ENCODE results near the gene PDE3B.

DNA sequence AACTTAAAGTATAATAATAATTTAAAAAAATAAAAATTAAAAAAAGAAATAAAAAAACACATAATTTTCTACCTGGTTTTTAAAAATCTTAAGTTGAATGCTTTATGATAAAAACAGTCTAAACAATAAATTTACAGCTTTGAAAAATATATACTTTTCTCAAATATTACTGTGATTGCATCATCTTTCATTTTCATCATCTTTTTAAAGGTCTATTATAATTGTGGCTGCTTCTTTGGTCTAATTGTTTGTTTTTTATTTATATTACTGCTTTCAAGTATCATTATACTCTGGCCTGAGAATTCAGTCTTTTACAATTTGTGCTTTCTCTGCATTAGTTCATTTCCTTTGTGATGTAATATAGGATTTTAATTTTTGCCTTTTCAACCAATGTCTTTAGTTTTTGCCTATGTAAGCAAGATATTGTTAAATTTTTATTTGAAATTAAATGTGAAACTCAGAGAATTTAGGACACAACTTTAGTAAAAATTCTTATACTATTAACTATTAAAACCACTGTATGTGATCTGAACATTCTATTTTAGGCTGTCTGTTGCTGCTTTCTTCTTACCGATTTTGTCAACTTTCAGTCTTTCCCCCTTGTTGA, 241.2 kb downstream of the PDE3B start:
- no peak for TF ChIP-seq JUND (IDR thresholded peaks at IDR 0.05; ENCODE audit: low read length)
- no peak for TF ChIP-seq MAX (IDR thresholded peaks at IDR 0.05)
- no peak for TF ChIP-seq BACH1 (IDR thresholded peaks at IDR 0.05; ENCODE audit: low read length)
- TF ChIP-seq RFX5 (IDR thresholded peaks at IDR 0.05; ENCODE audit: borderline replicate concordance, low read depth, low read length): no peak
- no peak for TF ChIP-seq RAD21 (IDR thresholded peaks at IDR 0.05 in 1 of 2, conservative IDR thresholded peaks at IDR 0.05 in 1 of 2; ENCODE audit: low read depth in 2 of 2, low read length in 2 of 2)
- TF ChIP-seq GABPA (IDR thresholded peaks at IDR 0.05; ENCODE audit: borderline replicate concordance, insufficient read depth, low read length): no peak
- no peak for TF ChIP-seq TAF1 (IDR thresholded peaks at IDR 0.05; ENCODE audit: low read depth, low read length)
- TF ChIP-seq, protein P1, sequence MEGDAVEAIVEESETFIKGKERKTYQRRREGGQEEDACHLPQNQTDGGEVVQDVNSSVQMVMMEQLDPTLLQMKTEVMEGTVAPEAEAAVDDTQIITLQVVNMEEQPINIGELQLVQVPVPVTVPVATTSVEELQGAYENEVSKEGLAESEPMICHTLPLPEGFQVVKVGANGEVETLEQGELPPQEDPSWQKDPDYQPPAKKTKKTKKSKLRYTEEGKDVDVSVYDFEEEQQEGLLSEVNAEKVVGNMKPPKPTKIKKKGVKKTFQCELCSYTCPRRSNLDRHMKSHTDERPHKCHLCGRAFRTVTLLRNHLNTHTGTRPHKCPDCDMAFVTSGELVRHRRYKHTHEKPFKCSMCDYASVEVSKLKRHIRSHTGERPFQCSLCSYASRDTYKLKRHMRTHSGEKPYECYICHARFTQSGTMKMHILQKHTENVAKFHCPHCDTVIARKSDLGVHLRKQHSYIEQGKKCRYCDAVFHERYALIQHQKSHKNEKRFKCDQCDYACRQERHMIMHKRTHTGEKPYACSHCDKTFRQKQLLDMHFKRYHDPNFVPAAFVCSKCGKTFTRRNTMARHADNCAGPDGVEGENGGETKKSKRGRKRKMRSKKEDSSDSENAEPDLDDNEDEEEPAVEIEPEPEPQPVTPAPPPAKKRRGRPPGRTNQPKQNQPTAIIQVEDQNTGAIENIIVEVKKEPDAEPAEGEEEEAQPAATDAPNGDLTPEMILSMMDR (IDR thresholded peaks at IDR 0.05; ENCODE audit: control extremely low read depth in 1 of 3, insufficient read depth in 1 of 3, low read depth in 1 of 3, low read length in 3 of 3): no peak

All from H1 (cell line).